Gastroesophageal sphincter (tissue), 4 donors: ENCODE data around the gene APOL4. TPM values are rescaled to one million over a fixed set of nuclear protein-coding genes. Genes with fewer than 3 reads are reported as not detected.
"Not testable (repeated sequence)": the region's sequence is repeated elsewhere in the genome, so short reads cannot be mapped to it uniquely, and the experiment has no call there.

Experiments
- ATAC-seq: fragments of 150-250 bp; one replicate; pipeline ENCODE4 v1.9.1; 2016; ENCODE audit warnings: mild to moderate bottlenecking, moderate library complexity
- H3K27ac ChIP-seq, 4 donors: fragments of 200-600 bp; sonication (generic) in 3 of 4; 1 replicate in 3 of 4; 2 replicates in 1 of 4; pipeline ENCODE4 v1.5.1; 2016 to 2019
- H3K27me3 ChIP-seq: fragments of 200-600 bp; sonication (generic); one replicate; pipeline ENCODE4 v1.5.1; 2019
- H3K36me3 ChIP-seq, 2 donors: fragments of 200-600 bp; sonication (generic); one replicate each; pipeline ENCODE4 v1.5.1; 2019; ENCODE audit warnings: control low read depth in 1 of 2
- H3K4me1 ChIP-seq, 3 donors: fragments of 200-600 bp; sonication (generic); 1 replicate in 2 of 3; 2 replicates in 1 of 3; pipeline ENCODE4 v1.5.1; 2016 to 2019; ENCODE audit warnings: control low read depth in 2 of 3
- H3K4me3 ChIP-seq, 2 donors: fragments of 200-600 bp; sonication (generic); one replicate each; pipeline ENCODE4 v1.5.1; 2019; ENCODE audit warnings: mild to moderate bottlenecking in 1 of 2, moderate library complexity in 1 of 2
- H3K9me3 ChIP-seq, 3 donors: fragments of 200-600 bp; sonication (generic); one replicate each; pipeline ENCODE4 v1.5.1; 2017 to 2019; ENCODE audit warnings: control low read depth in 2 of 3
- EP300 ChIP-seq: sonication (generic); formaldehyde crosslinking; IDR thresholded peaks from one replicate; pipeline ENCODE4 v1.6.1; 2017; ENCODE audit warnings: antibody characterized with exemption, mild to moderate bottlenecking
- POLR2A ChIP-seq, 2 donors: fragments of 450-650 bp; IDR thresholded peaks; one replicate each; pipeline ENCODE4 v1.6.1; 2017; ENCODE audit warnings: antibody characterized with exemption in 2 of 2, mild to moderate bottlenecking in 2 of 2, moderate library complexity in 1 of 2
- POLR2AphosphoS5 ChIP-seq: sonication (generic); formaldehyde crosslinking; IDR thresholded peaks from one replicate; pipeline ENCODE4 v1.6.1; 2017; ENCODE audit warnings: antibody characterized with exemption
- WGBS, 2 donors: methylation state at CpG; one replicate each; pipeline ENCODE4 v1.1.5; 2018; ENCODE audit warnings: low coverage in 1 of 2; 5-methylcytosine and 5-hydroxymethylcytosine counted together
- total RNA-seq, 4 donors: library from RNA; depleted of rRNA; stranded (reverse); fragments of >200 nt; gene quantifications; one replicate each; pipeline ENCODE4 v1.1.0, GENCODE V29; 2016
- TF ChIP-seq, protein P1 (sequence below), 4 experiments: fragments of 200-600 bp in 2 of 4; fragments of 450-650 bp in 2 of 4; sonication (generic) in 1 of 4; IDR thresholded peaks; one replicate each; pipeline ENCODE4 v1.5.1; 2017 to 2019; ENCODE audit warnings: antibody characterized with exemption in 4 of 4, mild to moderate bottlenecking in 2 of 4, moderate library complexity in 2 of 4

The APOL4 gene
- total RNA-seq, 4 donors from 2014 or later, result 1.1 to 18.8 (median 5.4) TPM

DNA sequence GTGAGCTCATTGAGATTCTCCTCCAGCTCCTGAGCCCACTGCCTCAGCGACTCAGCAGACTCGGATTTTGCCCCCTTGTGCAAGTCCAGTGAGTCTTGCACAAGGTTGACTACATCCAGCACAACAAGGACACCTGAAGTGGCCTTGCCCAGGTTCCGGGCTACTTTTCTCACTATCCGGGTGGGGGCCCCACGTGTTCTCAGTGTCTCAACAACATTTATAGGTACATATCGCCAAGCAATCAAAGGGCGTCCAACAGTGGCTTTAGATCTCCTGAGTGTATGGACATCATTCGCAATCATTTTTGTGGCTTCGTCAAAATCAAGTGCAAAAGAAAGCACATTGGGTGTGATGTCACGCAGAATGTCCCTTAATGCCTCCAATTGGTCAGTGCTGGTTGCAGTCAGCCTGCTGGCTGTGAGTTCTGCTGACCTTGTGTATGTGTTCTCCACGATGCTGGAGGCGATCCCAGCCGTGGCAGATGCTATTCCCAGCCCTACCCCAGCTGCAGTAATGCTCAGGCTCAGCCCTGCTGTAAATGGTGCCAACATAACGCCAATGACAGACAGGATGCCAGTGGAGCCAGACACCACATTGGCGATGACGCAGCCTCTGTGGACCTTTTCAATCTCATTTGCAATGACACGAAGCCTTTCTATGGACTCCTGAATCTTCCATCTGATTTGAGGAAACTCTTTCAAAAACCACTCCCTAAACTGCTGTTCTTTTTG is 10.3 kb downstream of the APOL4 start:
- 66 to 70% methylated on average over 9 to 14 of the region's 17 CpGs for WGBS, 2 donors
- peak; percentile 77 for TF ChIP-seq POLR2AphosphoS5
- TF ChIP-seq POLR2A (IDR thresholded peaks at IDR 0.05), result no peak
- H3K27me3 ChIP-seq, result no peaks in the 10 kb centered on the region
- ATAC-seq, result peak; percentile 88
- no peak overlapping the region for H3K4me3 ChIP-seq
- H3K9me3 ChIP-seq, result no peaks in the 10 kb centered on the region
- no peaks in the 10 kb centered on the region for H3K36me3 ChIP-seq
- peaks cover 0 to 26% (median 0%) of the 10 kb centered on the region in 3 donors for H3K4me1 ChIP-seq
- peak overlapping the region in 3 of 4 donors; percentile 38 to 67 (median 42) for H3K27ac ChIP-seq

DNA sequence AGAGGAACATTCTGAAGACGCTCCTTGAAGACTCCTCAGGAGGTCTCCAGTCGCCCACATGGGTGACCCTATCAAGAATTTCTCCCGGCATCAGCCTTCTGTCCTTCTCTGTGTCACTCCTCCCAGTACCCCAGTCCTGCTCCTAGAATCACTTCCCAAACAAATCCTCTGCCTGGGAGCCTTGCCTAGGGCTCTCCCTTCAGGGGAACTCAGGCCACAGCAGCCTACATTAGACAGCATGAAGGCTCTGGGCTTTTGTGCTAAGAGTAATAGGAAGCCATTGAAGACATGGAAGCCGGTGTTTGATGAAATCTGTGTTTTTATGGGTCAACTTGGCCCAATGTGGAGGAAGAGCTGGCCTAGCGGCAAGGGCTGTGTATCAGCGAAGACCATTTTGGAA is 13.7 kb downstream of the APOL4 start:
- WGBS, 2 donors, result 100% methylated on average over 1 of the region's 6 CpGs
- peaks cover 0 to 19% (median 0%) of the 10 kb centered on the region in 3 donors for H3K4me1 ChIP-seq
- not testable (repeated sequence) for H3K27me3 ChIP-seq, H3K9me3 ChIP-seq, H3K27ac ChIP-seq, ATAC-seq, H3K36me3 ChIP-seq, H3K4me3 ChIP-seq

DNA sequence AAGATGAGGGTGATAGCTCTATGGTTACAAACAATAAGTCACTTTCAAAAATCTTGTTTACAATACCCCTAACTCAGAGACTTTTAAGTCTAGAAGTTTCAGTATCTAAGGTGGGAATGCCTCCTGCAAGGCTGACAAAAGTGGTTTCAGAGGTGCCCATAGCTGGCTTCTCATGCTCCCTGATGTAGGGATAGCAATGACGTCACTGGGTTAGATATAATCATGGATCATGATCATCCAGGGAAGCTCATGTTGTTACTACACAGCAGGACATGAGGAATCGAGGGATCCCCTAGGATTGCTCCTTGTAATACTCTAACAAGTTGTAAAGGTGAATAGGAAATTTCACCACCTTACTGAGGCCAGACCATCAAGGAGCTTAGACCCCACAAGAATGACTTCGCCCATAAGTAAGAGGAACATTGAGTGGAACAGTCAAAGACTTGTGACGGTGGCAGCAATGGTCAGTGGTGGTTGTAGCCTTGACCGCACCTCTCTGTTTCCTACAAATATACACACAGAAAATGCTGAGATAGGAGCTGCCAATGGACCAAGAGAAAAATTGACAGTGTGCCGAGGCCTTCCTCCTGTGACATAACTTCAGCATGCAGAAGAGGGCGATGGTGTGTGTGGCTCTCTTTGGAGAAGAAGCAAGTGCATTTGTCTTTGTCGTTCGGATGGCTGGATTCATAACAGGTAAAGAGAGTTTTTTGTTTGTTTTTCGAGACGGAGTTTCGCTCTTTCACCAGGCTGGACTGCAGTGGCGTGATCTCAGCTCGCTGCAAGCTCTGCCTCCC is 15.6 kb downstream of the APOL4 start:
- WGBS, 2 donors, result 86% methylated on average over 10 to 13 of the region's 14 CpGs
- peaks cover 0 to 10% (median 0%) of the 10 kb centered on the region in 3 donors for H3K4me1 ChIP-seq
- no peak overlapping the region for H3K4me3 ChIP-seq
- no peaks in the 10 kb centered on the region for H3K27me3 ChIP-seq
- no peaks in the 10 kb centered on the region for H3K9me3 ChIP-seq
- no peaks in the 10 kb centered on the region for H3K36me3 ChIP-seq
- no peak for ATAC-seq
- H3K27ac ChIP-seq, result no peak overlapping the region
- TF ChIP-seq EP300 (no peak), POLR2A (IDR thresholded peaks at IDR 0.05) (no peak), POLR2AphosphoS5 (no peak)
- TF ChIP-seq, protein P1, sequence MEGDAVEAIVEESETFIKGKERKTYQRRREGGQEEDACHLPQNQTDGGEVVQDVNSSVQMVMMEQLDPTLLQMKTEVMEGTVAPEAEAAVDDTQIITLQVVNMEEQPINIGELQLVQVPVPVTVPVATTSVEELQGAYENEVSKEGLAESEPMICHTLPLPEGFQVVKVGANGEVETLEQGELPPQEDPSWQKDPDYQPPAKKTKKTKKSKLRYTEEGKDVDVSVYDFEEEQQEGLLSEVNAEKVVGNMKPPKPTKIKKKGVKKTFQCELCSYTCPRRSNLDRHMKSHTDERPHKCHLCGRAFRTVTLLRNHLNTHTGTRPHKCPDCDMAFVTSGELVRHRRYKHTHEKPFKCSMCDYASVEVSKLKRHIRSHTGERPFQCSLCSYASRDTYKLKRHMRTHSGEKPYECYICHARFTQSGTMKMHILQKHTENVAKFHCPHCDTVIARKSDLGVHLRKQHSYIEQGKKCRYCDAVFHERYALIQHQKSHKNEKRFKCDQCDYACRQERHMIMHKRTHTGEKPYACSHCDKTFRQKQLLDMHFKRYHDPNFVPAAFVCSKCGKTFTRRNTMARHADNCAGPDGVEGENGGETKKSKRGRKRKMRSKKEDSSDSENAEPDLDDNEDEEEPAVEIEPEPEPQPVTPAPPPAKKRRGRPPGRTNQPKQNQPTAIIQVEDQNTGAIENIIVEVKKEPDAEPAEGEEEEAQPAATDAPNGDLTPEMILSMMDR (IDR thresholded peaks at IDR 0.05), result no peak

DNA sequence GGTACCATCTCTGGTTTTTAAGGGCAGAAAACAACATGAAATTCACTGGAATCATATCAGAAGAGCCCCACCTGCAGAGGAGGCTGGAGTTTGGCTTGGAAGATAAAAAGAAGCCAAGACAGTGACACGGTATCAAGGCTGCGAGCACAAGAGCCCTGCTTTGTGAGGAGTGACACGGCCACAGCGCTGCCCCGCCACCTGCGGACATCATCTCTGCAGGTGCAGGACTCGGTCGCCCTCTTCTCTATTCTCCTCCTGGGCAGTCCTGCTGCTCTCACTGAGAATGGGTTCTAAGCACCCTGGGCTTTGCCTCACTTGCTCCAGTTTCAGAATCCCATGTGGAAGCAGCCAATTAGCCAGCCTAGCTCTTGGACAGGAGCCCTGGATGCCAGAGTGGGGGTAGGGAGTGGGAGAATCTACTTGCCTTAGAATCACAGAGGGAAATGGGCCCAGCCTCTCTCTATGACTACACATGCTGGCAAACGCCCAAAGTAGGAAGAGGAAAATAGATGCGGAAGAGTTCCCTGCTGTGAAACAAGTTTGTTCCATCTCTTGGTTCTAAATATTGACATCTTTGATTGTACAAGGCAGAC is 17.1 kb downstream of the APOL4 start:
- no peak for TF ChIP-seq POLR2A (IDR thresholded peaks at IDR 0.05)
- no peak for TF ChIP-seq POLR2AphosphoS5
- no peaks in the 10 kb centered on the region for H3K36me3 ChIP-seq
- no peaks in the 10 kb centered on the region for H3K9me3 ChIP-seq
- no peak overlapping the region for H3K27ac ChIP-seq
- H3K27me3 ChIP-seq, result no peaks in the 10 kb centered on the region
- peaks cover 0 to 12% (median 0%) of the 10 kb centered on the region in 3 donors for H3K4me1 ChIP-seq
- ATAC-seq, result no peak
- H3K4me3 ChIP-seq, result no peak overlapping the region
- 76 to 81% methylated on average over 8 to 9 of the region's 10 CpGs for WGBS, 2 donors

DNA sequence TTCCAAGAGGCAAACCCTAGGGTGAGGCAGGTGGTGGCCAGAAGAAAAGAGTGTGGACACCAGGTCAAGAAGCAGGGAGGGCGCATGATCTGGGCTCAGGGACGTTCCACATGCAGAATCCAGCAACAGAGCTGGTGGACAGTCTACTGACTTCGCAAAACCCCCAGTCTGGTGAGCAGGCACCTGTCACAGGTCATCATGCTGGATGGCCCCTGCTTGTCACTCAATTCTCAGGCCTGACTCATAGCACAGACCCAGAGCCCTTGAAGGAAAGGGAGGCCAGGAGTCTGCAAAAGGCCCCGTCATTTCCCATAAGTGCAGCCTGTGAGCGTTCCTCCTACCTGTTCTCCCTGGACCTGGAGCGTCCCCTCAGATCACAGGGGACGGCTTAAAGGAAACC is 18.2 kb downstream of the APOL4 start:
- H3K4me3 ChIP-seq, result no peak overlapping the region
- 100% methylated on average over 1 to 3 of the region's 7 CpGs for WGBS, 2 donors
- H3K9me3 ChIP-seq, result no peaks in the 10 kb centered on the region
- no peaks in the 10 kb centered on the region for H3K27me3 ChIP-seq
- H3K36me3 ChIP-seq, result no peaks in the 10 kb centered on the region
- TF ChIP-seq POLR2AphosphoS5, result no peak
- TF ChIP-seq, protein P1 (IDR thresholded peaks at IDR 0.05), result no peak
- TF ChIP-seq POLR2A (IDR thresholded peaks at IDR 0.05), result no peak
- no peak for TF ChIP-seq EP300
- ATAC-seq, result no peak
- H3K27ac ChIP-seq, result no peak overlapping the region
- H3K4me1 ChIP-seq, result peaks cover 0 to 12% (median 0%) of the 10 kb centered on the region in 3 donors

DNA sequence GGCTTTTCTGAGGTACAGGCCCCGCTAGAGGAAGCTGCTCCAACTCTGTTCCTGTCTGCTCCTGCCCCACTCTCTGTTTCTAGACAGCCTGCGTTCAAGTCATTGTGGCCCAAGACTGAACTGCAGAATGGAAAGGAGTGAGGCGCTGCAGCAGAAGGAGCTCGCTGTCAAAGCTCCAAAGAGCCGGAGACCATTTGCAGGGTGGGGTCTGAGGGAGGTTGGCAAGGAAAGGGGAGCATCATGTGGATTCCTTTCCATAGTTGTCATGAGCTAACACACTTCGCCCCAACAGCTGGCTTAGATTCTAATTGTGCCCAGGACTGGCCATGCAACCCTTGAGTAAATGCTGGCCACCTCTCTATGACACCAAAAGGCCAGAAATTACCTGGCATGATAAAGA is 18.8 kb downstream of the APOL4 start:
- H3K4me3 ChIP-seq, result no peak overlapping the region
- no peak for ATAC-seq
- no peak for TF ChIP-seq POLR2A (IDR thresholded peaks at IDR 0.05)
- TF ChIP-seq, protein P1 (IDR thresholded peaks at IDR 0.05), result no peak
- no peak for TF ChIP-seq POLR2AphosphoS5
- no peak for TF ChIP-seq EP300
- no peaks in the 10 kb centered on the region for H3K9me3 ChIP-seq
- no peaks in the 10 kb centered on the region for H3K36me3 ChIP-seq
- WGBS, 2 donors, result 80 to 100% methylated on average over 1 of the region's 6 CpGs
- no peaks in the 10 kb centered on the region for H3K27me3 ChIP-seq
- H3K27ac ChIP-seq, result no peak overlapping the region
- H3K4me1 ChIP-seq, result peaks cover 0 to 12% (median 0%) of the 10 kb centered on the region in 3 donors
